ENCODE results near the gene PDE6H.

Gene PDE6H

GRCh38 chr12:15001733-15002382, 29.0 kb downstream of the PDE6H start:
- DNase-seq (ENCODE audit: low read depth), result peak; percentile 13

- no peak for DNase-seq (ENCODE audit: low read depth)
Measured at GRCh38 chr12:15004421-15004820, 31.6 kb downstream of the PDE6H start.

GRCh38 chr12:15005064-15005463, 32.2 kb downstream of the PDE6H start:
- no peak for DNase-seq (ENCODE audit: low read depth)

DNA sequence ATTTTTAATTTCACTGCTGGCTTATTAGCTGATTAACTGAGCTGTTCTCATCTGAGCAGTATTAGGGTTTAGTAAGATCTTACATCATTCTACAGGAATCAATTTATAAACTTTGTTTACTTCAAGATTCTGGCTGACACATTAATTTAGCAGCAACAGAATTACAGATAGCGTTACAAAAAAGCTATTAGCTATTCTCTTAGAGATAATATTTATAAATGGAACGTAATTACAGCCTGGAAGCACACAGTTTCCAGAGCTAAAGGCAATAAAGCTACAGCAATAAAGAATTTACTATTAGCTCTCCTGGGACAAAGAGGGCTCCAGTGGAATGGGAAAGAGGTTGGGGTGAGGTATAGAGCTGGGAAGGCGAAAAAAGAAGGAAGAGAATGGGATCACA, 34.7 kb downstream of the PDE6H start:
- no peak for DNase-seq (ENCODE audit: low read depth)

DNA sequence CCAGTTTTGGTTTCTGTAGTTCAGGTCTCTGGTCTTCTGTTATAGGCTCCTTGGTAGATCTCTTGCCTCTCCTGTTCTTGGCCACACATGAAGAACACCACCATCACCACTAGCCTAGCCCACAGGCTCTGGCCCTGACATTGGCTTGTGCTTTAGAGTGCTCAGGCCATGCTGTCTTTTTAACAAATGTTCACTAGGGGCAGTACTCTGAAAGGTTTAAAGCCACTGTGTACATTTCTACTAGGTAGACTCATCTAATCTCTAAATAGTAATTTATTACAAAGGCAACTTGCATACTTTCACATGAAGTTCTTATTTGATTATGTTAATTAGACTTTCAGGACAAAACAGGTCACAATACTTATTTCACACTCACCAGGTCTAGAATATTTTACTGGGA, 38.3 kb downstream of the PDE6H start:
- no peak for DNase-seq (ENCODE audit: low read depth)

- no peak for DNase-seq (ENCODE audit: low read depth)
Measured at GRCh38 chr12:15013634-15014179, 40.9 kb downstream of the PDE6H start.

GRCh38 chr12:15014708-15015107, 41.9 kb downstream of the PDE6H start:
- no peak for DNase-seq (ENCODE audit: low read depth)

- DNase-seq (ENCODE audit: low read depth), result no peak
Measured at GRCh38 chr12:15015121-15015520, 42.3 kb downstream of the PDE6H start.

DNA sequence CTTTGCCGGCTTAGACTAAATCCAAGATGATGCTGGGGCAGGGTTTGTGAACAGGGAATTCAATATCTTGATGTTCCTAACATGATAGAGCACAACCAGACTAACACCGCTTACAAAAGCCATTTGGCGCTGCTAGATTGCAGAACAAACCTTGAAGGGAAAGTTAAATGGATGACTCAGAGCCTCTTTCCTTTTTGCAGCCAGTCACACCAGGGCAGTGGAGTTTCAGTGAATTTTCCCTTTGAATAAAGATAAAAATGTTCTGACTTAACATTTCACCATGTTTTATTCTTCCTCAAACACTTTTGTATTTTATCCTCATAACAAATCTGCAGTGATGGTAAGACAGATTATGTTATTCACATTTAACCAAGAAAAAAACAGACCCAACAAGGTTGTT, 47.3 kb downstream of the PDE6H start:
- DNase-seq (ENCODE audit: low read depth), result no peak

Data from stromal cell of bone marrow (primary cell).